Measurements from ENCODE around the gene PRRC2B.

DNA sequence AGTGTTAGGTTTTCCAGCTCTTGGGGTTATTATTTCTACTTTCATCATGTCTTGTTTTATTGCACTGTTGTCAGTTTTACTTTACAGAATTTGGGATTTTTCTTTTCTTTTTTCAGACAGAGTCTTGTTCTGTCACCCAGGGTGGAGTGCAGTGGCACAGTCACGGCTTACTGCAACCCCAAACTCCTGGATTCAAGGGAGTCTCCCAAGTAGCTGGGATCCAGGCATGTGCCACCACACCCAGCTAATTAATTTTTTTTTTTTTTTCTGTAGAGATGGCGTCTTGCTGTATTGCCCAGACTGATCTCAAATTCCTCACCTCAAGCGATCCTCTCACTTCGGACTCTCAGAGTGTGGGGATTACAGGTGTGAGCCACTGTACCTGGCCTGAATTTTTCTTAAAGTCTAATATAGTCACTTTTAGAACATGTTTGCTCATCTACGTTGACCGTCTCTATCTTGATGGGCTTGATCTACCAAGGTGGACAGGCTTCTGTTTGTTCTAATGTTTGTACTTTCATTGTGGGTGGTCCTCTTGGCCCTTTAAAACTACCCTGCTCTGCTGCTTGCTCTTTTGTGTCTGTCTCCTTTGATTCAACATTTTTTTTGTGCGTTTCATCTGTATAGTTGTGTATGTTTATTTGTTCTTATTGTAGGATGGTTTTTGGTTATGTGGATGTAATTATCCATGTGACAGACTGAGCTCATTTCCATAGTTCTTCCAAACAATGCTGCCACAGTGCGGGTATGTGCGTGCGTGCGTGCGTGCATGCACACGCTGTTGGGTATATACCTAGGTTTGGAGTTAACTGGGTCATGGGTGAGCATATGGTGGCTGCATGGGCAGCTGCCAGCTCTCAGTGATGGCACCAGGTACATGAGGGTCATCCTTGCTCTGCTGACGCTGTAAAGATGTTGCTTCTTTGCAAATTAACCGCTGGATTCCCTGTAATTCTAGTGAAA is 18.1 kb downstream of the PRRC2B start:
- TF ChIP-seq POLR2A (IDR thresholded peaks at IDR 0.05; ENCODE audit: low read length) (no peak), GATA1 (IDR thresholded peaks at IDR 0.05; ENCODE audit: low read depth, low read length) (no peak)

All from erythroblast (primary cell).